Measurements from ENCODE around the gene EP400. TPM values are rescaled to one million over a fixed set of nuclear protein-coding genes. Genes with fewer than 3 reads are reported as not detected.
"Not testable (repeated sequence)": the region's sequence is repeated elsewhere in the genome, so short reads cannot be mapped to it uniquely, and the experiment has no call there.

The EP400 gene
- total RNA-seq, 1 donor = 19.9 TPM

GRCh38 chr12:132077322-132078100 lies 127.8 kb downstream of the EP400 start:
- DNase-seq (ENCODE audit: low read depth in 2 of 3, low spot score in 2 of 3) = no peak

- no peak for DNase-seq (ENCODE audit: low read depth in 2 of 3, low spot score in 2 of 3)
These were observed 128.4 kb downstream of the EP400 start for GRCh38 chr12:132078190-132078589.

DNA sequence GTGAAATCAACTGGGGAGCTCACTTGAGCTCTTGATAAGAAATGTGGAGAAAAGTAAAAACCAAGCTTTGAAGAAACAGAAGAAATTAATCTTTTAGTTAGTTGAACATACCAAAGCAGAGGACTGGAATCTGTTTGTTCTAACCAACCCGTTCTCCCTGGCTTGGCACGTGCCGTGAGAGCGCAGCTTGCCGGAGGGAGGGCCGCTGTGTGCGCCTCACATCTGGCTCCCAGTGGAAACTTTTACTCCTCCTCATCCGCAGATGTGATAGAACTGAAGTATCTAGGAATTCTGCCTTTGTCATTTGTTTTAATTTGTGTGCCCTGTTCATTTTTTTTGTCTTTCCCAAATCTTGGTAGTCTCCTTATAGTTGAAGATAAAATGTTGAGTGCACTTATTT lies 129.5 kb downstream of the EP400 start:
- DNase-seq (ENCODE audit: low read depth in 2 of 3, low spot score in 2 of 3) = no peak

GRCh38 chr12:132079695-132080094 lies 130.0 kb downstream of the EP400 start:
- DNase-seq (ENCODE audit: low read depth in 2 of 3, low spot score in 2 of 3) = no peak

DNA sequence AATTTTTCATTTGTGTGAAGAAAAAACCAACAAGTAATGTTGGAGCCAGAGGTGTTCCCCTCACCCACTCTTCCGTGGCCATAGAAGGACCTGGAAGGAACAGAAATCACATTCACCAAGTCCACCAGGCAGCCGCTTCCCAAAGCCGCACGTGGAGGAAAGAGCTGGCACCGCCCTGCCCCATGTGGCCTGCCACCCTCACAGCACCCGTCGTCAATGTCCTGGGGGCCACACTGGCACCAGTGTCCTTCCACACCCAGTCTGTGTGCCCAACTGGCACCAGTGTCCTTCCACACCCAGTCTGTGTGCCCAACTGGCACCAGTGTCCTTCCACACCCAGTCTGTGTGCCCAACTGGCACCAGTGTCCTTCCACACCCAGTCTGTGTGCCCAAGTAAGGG lies 130.8 kb downstream of the EP400 start:
- not testable (repeated sequence) for DNase-seq (ENCODE audit: low read depth in 2 of 3, low spot score in 2 of 3)

DNA sequence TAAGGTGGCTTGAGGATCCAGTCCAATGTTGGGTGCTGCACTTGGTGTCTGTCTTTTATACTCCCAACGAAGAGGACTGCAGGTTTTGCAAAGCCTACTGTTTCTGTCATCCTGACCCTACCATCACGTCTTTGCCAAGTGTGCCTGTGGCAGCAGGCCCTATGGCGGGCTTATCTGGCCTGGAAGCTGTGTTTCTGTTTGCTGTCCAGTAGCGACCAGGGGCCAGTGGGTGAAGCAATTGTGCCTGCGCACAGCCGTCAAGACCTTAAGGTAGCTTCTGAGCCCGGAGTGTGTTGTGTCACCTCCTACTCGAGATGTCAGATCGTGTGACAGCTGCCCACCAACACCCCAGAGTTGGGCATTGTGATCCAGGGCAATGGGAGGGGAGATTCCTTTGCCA lies 131.7 kb downstream of the EP400 start:
- DNase-seq (ENCODE audit: low read depth in 2 of 3, low spot score in 2 of 3) = no peak

DNA sequence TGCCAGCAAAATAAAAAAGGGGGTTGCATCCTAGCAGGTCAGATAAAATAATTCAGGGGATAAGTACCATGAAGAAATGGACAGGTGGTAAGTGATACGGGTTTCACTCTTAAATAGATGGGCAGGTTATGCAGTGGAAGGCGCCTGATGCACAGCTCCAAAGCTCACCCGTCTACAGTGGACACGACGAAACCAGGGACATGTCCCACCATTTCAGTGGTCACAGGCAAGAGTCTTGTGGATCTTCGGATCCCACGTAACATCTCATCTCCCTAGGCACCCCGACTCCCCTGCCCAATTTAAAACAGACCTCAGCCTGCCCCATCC lies 133.8 kb downstream of the EP400 start:
- DNase-seq (ENCODE audit: low read depth in 2 of 3, low spot score in 2 of 3) = no peak

- peak; percentile 75 to 89 (median 87) for DNase-seq (ENCODE audit: low read depth in 2 of 3, low spot score in 2 of 3)
These were observed 134.3 kb downstream of the EP400 start for GRCh38 chr12:132083941-132084620.

DNA sequence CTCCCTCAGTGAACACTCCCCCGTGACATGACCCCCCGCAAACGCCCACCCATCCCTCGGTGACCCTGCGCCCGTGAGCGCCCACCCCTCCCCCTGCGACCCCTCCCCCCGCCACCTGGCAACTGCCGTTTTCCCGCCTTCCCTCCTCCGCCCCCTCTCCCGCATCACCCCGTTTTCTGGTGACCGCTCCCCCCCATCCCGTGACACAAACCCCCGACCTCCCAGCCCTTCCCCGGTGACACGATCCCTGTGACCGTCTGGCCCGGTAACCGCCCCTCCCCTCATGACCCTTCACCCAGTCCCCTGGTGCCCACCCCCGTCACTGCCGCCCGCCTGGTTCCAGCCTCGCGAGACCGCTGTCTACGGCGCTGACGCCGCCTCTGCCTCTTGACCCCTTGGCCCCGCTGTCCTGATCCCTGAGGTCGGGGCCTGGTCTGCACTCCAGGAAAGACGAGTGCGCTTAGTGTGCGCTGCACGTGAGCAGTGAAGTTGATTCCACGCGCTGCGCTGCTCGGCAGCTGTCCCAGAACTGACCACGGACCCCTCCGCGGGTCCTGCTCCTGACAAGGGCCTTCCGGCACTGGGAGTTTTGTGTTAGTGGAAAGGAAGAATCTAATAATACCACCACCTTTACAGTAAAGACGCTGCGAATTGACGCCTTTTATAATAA lies 135.0 kb downstream of the EP400 start:
- DNase-seq (ENCODE audit: low read depth in 2 of 3, low spot score in 2 of 3) = peak; percentile 17 to 61 (median 53)

- peak in 2 of 3 donors; percentile 35 to 49 for DNase-seq (ENCODE audit: low read depth in 2 of 3, low spot score in 2 of 3)
These were observed 135.5 kb downstream of the EP400 start for GRCh38 chr12:132085291-132085635.

- no peak for DNase-seq (ENCODE audit: low read depth in 2 of 3, low spot score in 2 of 3)
These were observed 139.7 kb downstream of the EP400 start for GRCh38 chr12:132089407-132089910.

GRCh38 chr12:132094269-132094891 lies 144.6 kb downstream of the EP400 start:
- no peak for DNase-seq (ENCODE audit: low read depth in 2 of 3, low spot score in 2 of 3)

GRCh38 chr12:132095520-132096409 lies 146.0 kb downstream of the EP400 start:
- no peak for DNase-seq (ENCODE audit: low read depth in 2 of 3, low spot score in 2 of 3)

DNA sequence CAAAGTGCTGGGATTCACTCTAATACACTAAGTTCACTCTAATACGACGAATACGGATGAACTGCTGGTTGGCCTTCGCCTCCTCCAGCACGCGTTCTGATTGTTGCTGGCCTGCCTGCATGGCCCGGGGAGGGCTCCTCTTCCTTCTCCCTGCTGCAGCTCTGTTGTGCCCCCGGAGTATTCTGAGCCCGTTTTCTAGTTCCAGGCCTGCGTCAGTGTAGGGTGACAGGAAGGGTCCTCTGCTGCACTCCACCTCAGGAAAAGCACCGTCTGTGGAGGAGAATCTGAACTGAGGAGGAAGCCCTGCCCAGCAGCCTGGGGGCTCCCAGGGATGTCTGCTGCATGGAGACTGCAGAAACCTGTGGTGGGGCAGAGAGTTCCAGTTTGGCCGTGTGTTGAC lies 150.0 kb downstream of the EP400 start:
- DNase-seq (ENCODE audit: low read depth in 2 of 3, low spot score in 2 of 3) = no peak

GRCh38 chr12:132100306-132101065 lies 150.7 kb downstream of the EP400 start:
- no peak for DNase-seq (ENCODE audit: low read depth in 2 of 3, low spot score in 2 of 3)

- DNase-seq (ENCODE audit: low read depth in 2 of 3, low spot score in 2 of 3) = no peak
These were observed 152.6 kb downstream of the EP400 start for GRCh38 chr12:132102297-132102696.

- DNase-seq (ENCODE audit: low read depth in 2 of 3, low spot score in 2 of 3) = not testable (repeated sequence)
These were observed 153.3 kb downstream of the EP400 start for GRCh38 chr12:132103072-132103471.

GRCh38 chr12:132103542-132104308 lies 154.0 kb downstream of the EP400 start:
- no peak for DNase-seq (ENCODE audit: low read depth in 2 of 3, low spot score in 2 of 3)

DNA sequence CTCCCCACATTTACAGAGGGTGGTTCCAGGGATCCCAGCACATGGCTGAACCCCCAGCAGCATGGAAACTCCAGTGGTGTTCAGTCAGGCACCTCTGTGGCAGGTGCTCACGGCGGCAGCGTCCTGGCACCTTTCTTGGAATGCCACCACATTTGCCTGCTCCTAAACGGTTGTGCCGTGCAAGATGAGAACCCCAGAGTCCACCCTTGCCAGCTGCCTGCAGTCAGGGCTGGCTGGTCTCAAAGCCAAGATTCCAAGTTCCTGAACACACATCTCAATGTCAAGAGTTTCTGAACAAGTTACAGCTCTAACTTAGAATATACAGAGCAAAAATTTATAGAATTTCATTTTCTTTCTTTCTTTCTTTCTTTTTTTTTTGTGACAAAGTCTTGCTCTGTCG lies 155.7 kb downstream of the EP400 start:
- DNase-seq (ENCODE audit: low read depth in 2 of 3, low spot score in 2 of 3) = no peak

Measured in hematopoietic multipotent progenitor cell (in vitro differentiated cells).